ENCODE measurements around the gene SVOP. TPM values are rescaled to one million over a fixed set of nuclear protein-coding genes. Genes with fewer than 3 reads are reported as not detected.

The SVOP gene
- total and polyA plus RNA-seq, 2 of the 4 experiments (the other 2 are of a cell fraction): not detected

GRCh38 chr12:109016016-109016415, 4.9 kb downstream of the SVOP start:
- Histone ChIP-seq H3K56ac (ENCODE audit: extremely low read depth, insufficient read depth, low read length) (no peak overlapping the region), H3K79me1 (ENCODE audit: low read depth in 1 of 2, low read length in 2 of 2) (no peaks in the 10 kb centered on the region), H3K4me2 (ENCODE audit: low read depth, low read length) (no peak overlapping the region), H3K23ac (ENCODE audit: low read depth, low read length) (no peak overlapping the region), H3K4me1 (ENCODE audit: control insufficient read depth, insufficient read depth, low read length) (no peaks in the 10 kb centered on the region), H2AK9ac (replicated peaks; ENCODE audit: low read depth, low read length, poor library complexity) (no peak overlapping the region), H4K8ac (ENCODE audit: low read depth in 2 of 2, low read length in 2 of 2) (no peak overlapping the region), H3K9ac (ENCODE audit: low read depth, low read length) (no peak overlapping the region), H2BK15ac (ENCODE audit: low read depth, low read length) (no peak overlapping the region), H4K5ac (ENCODE audit: low read depth, low read length) (no peak overlapping the region), H3K14ac (replicated peaks; ENCODE audit: low read depth, low read length) (no peak overlapping the region), H3K27me3 (ENCODE audit: control insufficient read depth, insufficient read depth, low read length) (peaks cover 1% of the 10 kb centered on the region), H4K91ac (ENCODE audit: insufficient read depth, low read depth, low read length) (no peak overlapping the region), H2BK5ac (ENCODE audit: low read depth, low read length, poor library complexity, severe bottlenecking) (no peak overlapping the region), H2BK120ac (ENCODE audit: low read depth, low read length) (no peak overlapping the region), H3K4ac (ENCODE audit: low read depth, low read length) (no peak overlapping the region), H3K9me3 (ENCODE audit: control insufficient read depth, insufficient read depth, low read length) (no peaks in the 10 kb centered on the region), H3K27ac (ENCODE audit: insufficient read depth, low read length) (no peak overlapping the region), H2AK5ac (ENCODE audit: low read depth, low read length) (no peak overlapping the region), H4K20me1 (ENCODE audit: insufficient read depth, low read length) (no peaks in the 10 kb centered on the region), H3K18ac (ENCODE audit: low read depth, low read length) (no peak overlapping the region), H2BK20ac (ENCODE audit: low read depth, low read length) (no peak overlapping the region), H2AFZ (replicated peaks; ENCODE audit: low read length, poor library complexity) (no peak overlapping the region), H3K36me3 (ENCODE audit: control insufficient read depth, insufficient read depth, low read length) (no peaks in the 10 kb centered on the region), H3K9me1 (ENCODE audit: insufficient read depth, low read length) (no peaks in the 10 kb centered on the region), H3K4me3 (ENCODE audit: insufficient read depth, low read depth, low read length) (no peak overlapping the region)
- dilution Hi-C loops (cut with HindIII; ENCODE audit: low sequenced_read_pairs, unreplicated experiment) (no loop called here), in situ Hi-C loops (cut with MboI; ENCODE audit: low sequenced_read_pairs) (no loop called here), intact Hi-C loops (cut with micrococcal nuclease) (no loop called here)
- ChIA-PET CTCF (no interaction called here), POLR2A (ENCODE audit: unreplicated experiment) (no interaction called here)
- no peak for DNase-seq
- no peak for TF ChIP-seq CHD1 (IDR thresholded peaks at IDR 0.05; ENCODE audit: low read depth, low read length)
- TF ChIP-seq MAFK (IDR thresholded peaks at IDR 0.05; ENCODE audit: low read depth, low read length): no peak
- TF ChIP-seq ELK1 (IDR thresholded peaks at IDR 0.05; ENCODE audit: borderline replicate concordance, low read depth, low read length): no peak
- no peak for TF ChIP-seq NFE2L2 (IDR thresholded peaks at IDR 0.05; ENCODE audit: low read depth, low read length)
- TF ChIP-seq CEBPB (IDR thresholded peaks at IDR 0.05; ENCODE audit: low read depth, low read length): no peak
- no peak for TF ChIP-seq BHLHE40 (IDR thresholded peaks at IDR 0.05; ENCODE audit: low read depth, low read length)
- WGBS, 2 experiments (ENCODE audit: extremely low coverage in 2 of 2, insufficient read length in 1 of 2): no CpG with 5 or more reads among the region's 8 CpGs
- BruUV-seq (replicated peaks): no TSS peak
- no peak for ATAC-seq (ENCODE audit: low read depth)
